ENCODE data around the gene CLDND2. TPM values are rescaled to one million over a fixed set of nuclear protein-coding genes. Genes with fewer than 3 reads are reported as not detected.

The CLDND2 gene
- total RNA-seq, 1 experiment from 2014 or later = 1.8 TPM

- ChIA-PET RAD21 (ENCODE audit: low non-redundant PET in 1 of 2, low total read pairs in 2 of 2, uncharacterized antibody in 2 of 2, unreplicated experiment in 2 of 2) (interaction anchor here (0.8 to 1.3 kb wide), 4 partner anchors 27 to 100 kb away, joined by 3 to 7 read pairs (median 4); no protein-coding TSS in a partner anchor), POLR2A (interaction anchor here (0.6 to 1.7 kb wide), 8 partner anchors 9 to 231 kb away, joined by 3 to 12 read pairs (median 4); partner anchors contain the start of gene ZNF175), CTCF (interaction anchor here (0.6 to 1.6 kb wide), 14 partner anchors 9 to 321 kb away, joined by 3 to 21 read pairs (median 7); no protein-coding TSS in a partner anchor)
- no TSS peak for BruUV-seq (replicated peaks)
- H3K36me3 ChIP-seq (ENCODE audit: control insufficient read depth in 1 of 2, insufficient read depth in 2 of 2, low read length in 2 of 2) = no peaks in the 10 kb centered on the region; a peak in 2 of 4 replicates
- H3K4me3 ChIP-seq (replicated peaks in 1 of 2; ENCODE audit: low read depth in 1 of 2, low read length in 2 of 2) = peak overlapping the region; percentile 54 to 67
- H3K9ac ChIP-seq (ENCODE audit: low read length) = peak overlapping the region; percentile 70
- H3K79me2 ChIP-seq (ENCODE audit: insufficient read depth, low read length) = no peaks in the 10 kb centered on the region
- ATAC-seq (peak; percentile 87), DNase-seq (ENCODE audit: low read depth, low spot score) (peak; percentile 91)
- H3K9me2 ChIP-seq (ENCODE audit: insufficient read depth) = no peaks in the 10 kb centered on the region
- H3K27ac ChIP-seq (ENCODE audit: low read depth, low read length) = peak overlapping the region; percentile 65
- H3K4me1 ChIP-seq (ENCODE audit: control insufficient read depth in 1 of 2, insufficient read depth in 2 of 2, low read length in 2 of 2) = peaks cover 5 to 45% of the 10 kb centered on the region in 2 experiments; a peak in 3 of 4 replicates
- no peaks in the 10 kb centered on the region for H4K20me1 ChIP-seq (ENCODE audit: insufficient read depth)
- peak overlapping the region; percentile 90 for H3K4me2 ChIP-seq (ENCODE audit: low read length)
- no peaks in the 10 kb centered on the region for H3K27me3 ChIP-seq (ENCODE audit: insufficient read depth, low read length)
- no peaks in the 10 kb centered on the region for H3K9me3 ChIP-seq (ENCODE audit: control insufficient read depth in 1 of 2, insufficient read depth in 1 of 2, low read depth in 1 of 2, low read length in 2 of 2)
- intact Hi-C loops (cut with micrococcal nuclease) = loop anchor here (1.0 kb wide), 5 partner anchors 27 to 317 kb away; no protein-coding TSS in a partner anchor
- H2AFZ ChIP-seq (ENCODE audit: low read depth, low read length, poor library complexity, severe bottlenecking) = peak overlapping the region; percentile 95
- TF ChIP-seq FOSL1 (IDR thresholded peaks at IDR 0.05; ENCODE audit: low read depth) = no peak
- TF ChIP-seq SIN3A (IDR thresholded peaks at IDR 0.05; ENCODE audit: low read depth) = no peak
- TF ChIP-seq POLR2AphosphoS5 (IDR thresholded peaks at IDR 0.05; ENCODE audit: low read depth, low read length) = peak; percentile 75
- 0 out of 6 replicates have a peak, but pooled peaks of 2 of the 3 experiments have one; percentile 1 to 9 for TF ChIP-seq CTCF (IDR thresholded peaks at IDR 0.05 in 2 of 3, conservative IDR thresholded peaks at IDR 0.05 in 1 of 3; ENCODE audit: borderline replicate concordance in 1 of 3, insufficient read depth in 1 of 3, low read depth in 2 of 3, low read length in 2 of 3)
- TF ChIP-seq SP1 (IDR thresholded peaks at IDR 0.05; ENCODE audit: low read depth) = peak; percentile 38; the same call in 1 of the 2 replicates
- no peak for TF ChIP-seq EZH2 (IDR thresholded peaks at IDR 0.05)
- 0 out of 2 replicates have a peak, but pooled peaks have one; percentile 5 for TF ChIP-seq CBX3 (IDR thresholded peaks at IDR 0.05; ENCODE audit: low read depth)
- no peak for TF ChIP-seq ELF1 (IDR thresholded peaks at IDR 0.05; ENCODE audit: borderline replicate concordance, low read depth)
- TF ChIP-seq RAD21 (IDR thresholded peaks at IDR 0.05; ENCODE audit: low read depth) = peak; percentile 22; the same call in 1 of the 2 replicates
- TF ChIP-seq ZBTB33 (IDR thresholded peaks at IDR 0.05; ENCODE audit: extremely low read depth, insufficient replicate concordance, low read length) = no peak
- TF ChIP-seq EZH2phosphoT487 (IDR thresholded peaks at IDR 0.05; ENCODE audit: borderline replicate concordance) = no peak
- TF ChIP-seq JUND (IDR thresholded peaks at IDR 0.05) = no peak
- no peak for TF ChIP-seq ATF3 (IDR thresholded peaks at IDR 0.05)
- peak; percentile 62 for TF ChIP-seq POLR2A (IDR thresholded peaks at IDR 0.05; ENCODE audit: borderline replicate concordance, extremely low read depth, insufficient read depth, insufficient read length)
- no peak for TF ChIP-seq ZFX (IDR thresholded peaks at IDR 0.05)
- peak; percentile 90 for TF ChIP-seq MAX (IDR thresholded peaks at IDR 0.05)
- no peak for TF ChIP-seq ZNF274 (IDR thresholded peaks at IDR 0.05; ENCODE audit: low read depth, low read length)
- no peak for TF ChIP-seq YY1 (IDR thresholded peaks at IDR 0.05; ENCODE audit: extremely low read depth, insufficient replicate concordance, low read depth, low read length)
- TF ChIP-seq CEBPB (IDR thresholded peaks at IDR 0.05; ENCODE audit: low read depth) = no peak
- TF ChIP-seq SRF (IDR thresholded peaks at IDR 0.05; ENCODE audit: low read depth) = no peak
Measured at GRCh38 chr19:51339687-51340656, 28.8 kb downstream of the CLDND2 start.
